ENCODE results near the gene ATP9A.
"Not testable (repeated sequence)": the region's sequence is repeated elsewhere in the genome, so short reads cannot be mapped to it uniquely, and the experiment has no call there.

The ATP9A gene

DNA sequence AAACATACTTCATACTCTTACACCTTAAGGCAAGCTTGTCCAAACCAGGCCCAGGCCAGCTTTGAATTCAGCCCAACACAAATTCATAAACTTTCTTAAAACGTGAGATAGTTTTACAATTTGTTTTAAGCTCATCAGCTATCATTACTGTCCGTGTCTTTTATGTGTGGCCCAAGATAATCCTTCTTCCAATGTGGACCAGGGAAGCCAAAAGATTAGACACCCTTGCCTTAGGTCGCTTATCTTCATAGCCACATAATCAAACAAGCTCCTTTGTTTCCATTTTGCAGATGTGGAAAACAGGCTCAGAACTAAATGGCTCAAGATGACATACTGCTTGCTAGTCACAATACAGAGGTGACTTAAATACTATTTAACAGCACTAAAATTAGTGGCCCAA is 28.1 kb upstream of the ATP9A start:
- no peak for DNase-seq

- DNase-seq, result no peak
Observed at GRCh38 chr20:51792960-51793359, 24.8 kb upstream of the ATP9A start.

GRCh38 chr20:51791626-51792025 is 23.4 kb upstream of the ATP9A start:
- DNase-seq, result no peak

GRCh38 chr20:51790256-51790655 is 22.1 kb upstream of the ATP9A start:
- DNase-seq, result no peak

- no peak for DNase-seq
Observed at GRCh38 chr20:51789434-51789833, 21.2 kb upstream of the ATP9A start.

GRCh38 chr20:51788822-51789221 is 20.6 kb upstream of the ATP9A start:
- DNase-seq, result no peak

DNA sequence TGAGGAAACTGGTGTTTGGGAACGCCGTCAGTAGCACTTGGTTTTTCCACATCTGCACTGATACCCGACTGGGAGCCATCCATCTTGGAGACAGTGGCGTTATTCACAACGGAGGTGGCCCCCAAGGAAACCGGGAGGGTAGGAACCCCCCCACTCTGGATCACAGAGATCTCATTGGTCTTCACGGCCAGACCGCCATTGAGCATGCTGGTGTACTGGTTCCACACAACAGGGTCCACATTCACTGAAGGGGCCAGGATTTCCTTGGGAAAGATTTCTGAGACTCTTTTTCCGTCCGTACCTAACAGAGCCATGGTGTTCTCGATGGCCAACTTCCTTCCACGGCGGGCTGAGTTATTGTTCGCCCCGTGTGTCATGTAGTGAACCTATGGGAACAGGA is 16.1 kb upstream of the ATP9A start:
- DNase-seq, result no peak

DNA sequence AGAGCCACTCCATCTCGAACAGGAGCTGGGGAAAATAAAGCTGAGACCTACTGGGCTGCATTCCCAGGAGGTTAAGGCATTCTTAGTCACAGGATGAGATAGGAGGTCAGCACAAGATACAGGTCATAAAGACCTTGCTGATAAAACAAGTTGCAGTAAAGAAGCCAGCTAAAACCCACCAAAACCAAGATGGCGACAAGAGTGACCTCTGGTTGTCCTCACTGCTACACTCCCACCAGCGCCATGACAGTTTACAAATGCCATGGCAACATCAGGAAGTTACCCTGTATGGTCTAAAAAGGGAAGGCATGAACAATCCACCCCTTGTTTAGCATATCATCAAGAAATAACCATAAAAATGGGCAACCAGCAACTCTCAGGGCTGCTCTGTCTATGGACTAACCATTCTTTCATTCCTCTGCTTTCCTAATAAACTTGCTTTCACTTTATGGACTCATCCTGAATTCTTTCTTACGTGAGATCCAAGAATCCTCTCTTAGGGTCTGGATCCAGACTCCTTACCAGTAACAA is 10.1 kb upstream of the ATP9A start:
- DNase-seq, result not testable (repeated sequence)

- no peak for DNase-seq
Observed at GRCh38 chr20:51775241-51775640, 7.1 kb upstream of the ATP9A start.

- no peak for DNase-seq
Observed at GRCh38 chr20:51772236-51772635, 4.0 kb upstream of the ATP9A start.

GRCh38 chr20:51769976-51770615 is 1.9 kb upstream of the ATP9A start:
- DNase-seq, result no peak

GRCh38 chr20:51768759-51769517 is 748 bp upstream of the ATP9A start:
- DNase-seq, result no peak

GRCh38 chr20:51766994-51767866 is 960 bp downstream of the ATP9A start:
- peak; percentile 71 for DNase-seq

GRCh38 chr20:51765381-51765780 is 2.8 kb downstream of the ATP9A start:
- not testable (repeated sequence) for DNase-seq

DNA sequence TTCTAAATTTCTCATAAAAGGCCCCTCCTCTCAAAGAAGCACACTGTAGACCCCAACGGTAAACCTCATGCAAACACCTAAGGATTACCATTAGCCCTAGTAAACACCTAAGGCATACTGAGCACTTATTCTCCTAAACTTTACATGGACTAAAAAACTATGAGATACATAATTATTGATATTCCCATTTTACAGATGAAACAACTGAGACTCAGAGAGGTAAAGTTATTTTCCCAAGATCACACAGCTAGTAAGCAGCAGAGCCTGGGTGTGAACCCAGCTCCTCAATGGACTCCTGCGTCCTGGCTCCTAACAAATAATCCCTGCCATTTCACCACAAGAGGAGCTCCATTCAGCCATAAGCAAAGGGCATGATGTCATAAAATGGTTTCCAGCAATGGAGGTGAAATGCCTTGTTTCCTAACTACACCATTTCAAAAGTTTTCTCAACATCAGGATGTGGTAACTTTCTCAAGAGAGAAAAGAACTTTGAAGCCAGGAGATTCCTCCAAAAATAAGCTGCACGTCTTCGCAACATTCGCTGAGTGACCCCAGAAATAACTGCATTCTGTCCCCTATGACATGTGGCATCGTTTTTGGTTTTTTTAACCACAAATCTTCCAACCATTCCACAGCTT is 4.1 kb downstream of the ATP9A start:
- DNase-seq, result no peak

- no peak for DNase-seq
Observed at GRCh38 chr20:51760905-51761546, 7.2 kb downstream of the ATP9A start.

DNA sequence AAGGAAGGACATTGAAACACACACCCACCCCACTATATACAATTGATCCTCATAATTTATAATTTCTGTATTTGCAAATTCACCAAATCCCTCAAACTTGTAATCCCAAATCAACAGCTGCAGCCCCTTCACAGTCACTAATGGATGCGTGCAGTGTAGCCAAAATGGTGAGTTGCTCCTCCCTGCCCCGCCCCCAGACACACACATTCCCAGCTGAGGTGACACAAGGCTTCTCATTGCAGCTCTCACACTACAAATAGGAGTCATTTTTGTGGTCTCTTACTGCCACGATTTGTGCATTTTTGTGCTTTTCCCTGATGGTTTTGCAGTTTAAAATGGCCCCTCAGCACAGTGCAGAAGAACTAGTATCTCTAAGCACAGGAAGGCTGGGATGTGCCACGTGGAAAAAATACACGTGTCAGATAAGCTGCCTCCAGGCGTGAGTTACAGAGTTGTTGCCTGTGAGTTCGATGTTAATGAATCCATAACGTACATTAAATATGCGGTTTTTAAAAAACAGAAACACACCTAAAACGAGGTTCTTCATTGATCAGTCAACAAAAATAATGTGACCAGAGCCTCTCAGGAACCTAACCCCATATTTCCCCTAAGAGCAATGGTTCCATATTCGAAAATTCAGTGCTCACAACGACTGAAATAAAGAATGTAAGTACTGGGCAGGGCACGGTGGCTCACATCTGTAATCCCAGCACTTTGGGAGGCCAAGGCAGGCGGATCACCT is 8.2 kb downstream of the ATP9A start:
- no peak for DNase-seq

- no peak for DNase-seq
Observed at GRCh38 chr20:51758978-51759544, 9.1 kb downstream of the ATP9A start.

GRCh38 chr20:51757226-51757625 is 11.0 kb downstream of the ATP9A start:
- DNase-seq, result no peak

DNA sequence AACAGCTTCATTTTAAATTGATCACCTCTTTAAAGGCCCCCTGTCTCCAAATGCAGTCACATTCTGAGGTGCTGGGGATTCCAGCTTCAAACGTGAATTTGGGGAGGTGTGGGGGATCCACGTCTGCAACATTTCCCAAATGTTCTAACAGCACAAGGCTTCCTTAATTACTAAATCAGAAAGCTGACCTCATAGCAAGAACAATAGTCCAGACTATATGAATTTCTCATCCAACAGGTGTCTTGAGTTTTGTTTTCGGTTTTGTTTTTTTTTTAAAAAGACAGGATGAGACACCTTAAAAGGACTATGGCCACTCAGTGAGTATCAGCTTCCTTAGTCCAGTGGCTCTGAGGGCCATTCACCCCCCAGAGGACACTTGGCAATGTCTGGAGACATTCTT is 11.5 kb downstream of the ATP9A start:
- no peak for DNase-seq

GRCh38 chr20:51753220-51753619 is 15.0 kb downstream of the ATP9A start:
- DNase-seq, result not testable (repeated sequence)

Data from activated CD8-positive, alpha-beta memory T cell treated with anti-CD3 and anti-CD28 coated beads, Interleukin-2, amount 50 U/mL, for 48 hours (primary cell).